Measurements from ENCODE around the gene HPSE2. TPM values are rescaled to one million over a fixed set of nuclear protein-coding genes. Genes with fewer than 3 reads are reported as not detected.

HPSE2 gene
- total and polyA plus RNA-seq, 2 of the 13 experiments (the other 11 are each of a cell fraction or from before 2014, with no cell fraction given), result 0.01 TPM; not detected in 1

DNA sequence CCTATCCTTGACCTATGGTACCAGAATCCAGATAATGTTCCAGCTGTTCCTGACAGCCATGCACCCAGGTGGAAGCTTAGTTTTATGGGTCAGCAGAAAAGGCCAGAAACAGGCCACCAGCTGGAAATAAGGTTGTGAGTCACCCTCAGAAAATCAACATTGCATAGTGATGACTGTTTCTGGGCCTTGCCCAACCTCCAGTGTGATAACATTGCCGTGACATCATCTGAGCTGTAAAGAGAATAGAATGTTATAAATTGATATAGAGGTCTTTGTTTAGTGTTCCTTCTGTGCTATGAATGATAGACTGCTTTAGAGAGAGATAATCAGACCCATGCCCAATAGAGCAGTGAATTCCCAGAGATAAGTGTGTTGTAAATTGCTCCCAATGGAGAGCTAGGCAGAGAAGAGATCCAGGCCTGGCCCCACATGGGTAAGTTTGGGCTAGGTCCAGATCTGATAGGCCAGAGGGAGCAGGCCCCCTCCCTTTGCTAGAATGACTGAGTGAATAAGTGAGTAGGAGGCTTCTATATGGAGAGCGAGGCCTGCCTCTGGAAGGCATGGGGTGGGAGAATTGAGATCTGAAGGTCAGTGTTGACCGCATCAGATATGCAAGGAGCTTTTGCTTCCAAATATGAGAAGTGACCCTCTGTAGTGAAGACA is 774.7 kb downstream of the HPSE2 start (continued):
- TF ChIP-seq, protein P1, sequence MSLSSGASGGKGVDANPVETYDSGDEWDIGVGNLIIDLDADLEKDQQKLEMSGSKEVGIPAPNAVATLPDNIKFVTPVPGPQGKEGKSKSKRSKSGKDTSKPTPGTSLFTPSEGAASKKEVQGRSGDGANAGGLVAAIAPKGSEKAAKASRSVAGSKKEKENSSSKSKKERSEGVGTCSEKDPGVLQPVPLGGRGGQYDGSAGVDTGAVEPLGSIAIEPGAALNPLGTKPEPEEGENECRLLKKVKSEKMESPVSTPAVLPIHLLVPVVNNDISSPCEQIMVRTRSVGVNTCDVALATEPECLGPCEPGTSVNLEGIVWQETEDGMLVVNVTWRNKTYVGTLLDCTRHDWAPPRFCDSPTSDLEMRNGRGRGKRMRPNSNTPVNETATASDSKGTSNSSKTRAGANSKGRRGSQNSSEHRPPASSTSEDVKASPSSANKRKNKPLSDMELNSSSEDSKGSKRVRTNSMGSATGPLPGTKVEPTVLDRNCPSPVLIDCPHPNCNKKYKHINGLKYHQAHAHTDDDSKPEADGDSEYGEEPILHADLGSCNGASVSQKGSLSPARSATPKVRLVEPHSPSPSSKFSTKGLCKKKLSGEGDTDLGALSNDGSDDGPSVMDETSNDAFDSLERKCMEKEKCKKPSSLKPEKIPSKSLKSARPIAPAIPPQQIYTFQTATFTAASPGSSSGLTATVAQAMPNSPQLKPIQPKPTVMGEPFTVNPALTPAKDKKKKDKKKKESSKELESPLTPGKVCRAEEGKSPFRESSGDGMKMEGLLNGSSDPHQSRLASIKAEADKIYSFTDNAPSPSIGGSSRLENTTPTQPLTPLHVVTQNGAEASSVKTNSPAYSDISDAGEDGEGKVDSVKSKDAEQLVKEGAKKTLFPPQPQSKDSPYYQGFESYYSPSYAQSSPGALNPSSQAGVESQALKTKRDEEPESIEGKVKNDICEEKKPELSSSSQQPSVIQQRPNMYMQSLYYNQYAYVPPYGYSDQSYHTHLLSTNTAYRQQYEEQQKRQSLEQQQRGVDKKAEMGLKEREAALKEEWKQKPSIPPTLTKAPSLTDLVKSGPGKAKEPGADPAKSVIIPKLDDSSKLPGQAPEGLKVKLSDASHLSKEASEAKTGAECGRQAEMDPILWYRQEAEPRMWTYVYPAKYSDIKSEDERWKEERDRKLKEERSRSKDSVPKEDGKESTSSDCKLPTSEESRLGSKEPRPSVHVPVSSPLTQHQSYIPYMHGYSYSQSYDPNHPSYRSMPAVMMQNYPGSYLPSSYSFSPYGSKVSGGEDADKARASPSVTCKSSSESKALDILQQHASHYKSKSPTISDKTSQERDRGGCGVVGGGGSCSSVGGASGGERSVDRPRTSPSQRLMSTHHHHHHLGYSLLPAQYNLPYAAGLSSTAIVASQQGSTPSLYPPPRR (CRISPR knock-in tag; IDR thresholded peaks at IDR 0.05; ENCODE audit: borderline replicate concordance), result 0 out of 2 replicates have a peak, but pooled peaks have one; percentile 12
- TF ChIP-seq GLI4 (CRISPR knock-in tag; IDR thresholded peaks at IDR 0.05; ENCODE audit: borderline replicate concordance) (no peak), IRF2 (CRISPR knock-in tag; IDR thresholded peaks at IDR 0.05) (peak; percentile 71; the same call in 1 of the 2 replicates), ZC3H13 (CRISPR knock-in tag; IDR thresholded peaks at IDR 0.05) (no peak), MXD3 (CRISPR knock-in tag; IDR thresholded peaks at IDR 0.05) (no peak), NR2F1 (CRISPR knock-in tag; IDR thresholded peaks at IDR 0.05) (peak; percentile 43 to 86; a peak in 3 of 4 replicates), MXI1 (IDR thresholded peaks at IDR 0.05; ENCODE audit: borderline replicate concordance, low read depth, low read length) (peak; percentile 84; the same call in 2 of the 3 replicates), ARNTL (CRISPR knock-in tag; IDR thresholded peaks at IDR 0.05) (no peak), FOXA3 (CRISPR knock-in tag; IDR thresholded peaks at IDR 0.05) (peak; percentile 88), ZNF766 (CRISPR knock-in tag; IDR thresholded peaks at IDR 0.05; ENCODE audit: borderline replicate concordance) (no peak), THAP11 (CRISPR knock-in tag; IDR thresholded peaks at IDR 0.05) (0 out of 2 replicates have a peak, but pooled peaks have one; percentile 27), AGO1 (IDR thresholded peaks at IDR 0.05; ENCODE audit: low read depth, low read length, poor library complexity, severe bottlenecking) (no peak), BORCS8-MEF2B (CRISPR knock-in tag; IDR thresholded peaks at IDR 0.05) (no peak), ZNF12 (CRISPR knock-in tag; IDR thresholded peaks at IDR 0.05) (0 out of 2 replicates have a peak, but pooled peaks have one; percentile 19)
- TF ChIP-seq, protein P2, sequence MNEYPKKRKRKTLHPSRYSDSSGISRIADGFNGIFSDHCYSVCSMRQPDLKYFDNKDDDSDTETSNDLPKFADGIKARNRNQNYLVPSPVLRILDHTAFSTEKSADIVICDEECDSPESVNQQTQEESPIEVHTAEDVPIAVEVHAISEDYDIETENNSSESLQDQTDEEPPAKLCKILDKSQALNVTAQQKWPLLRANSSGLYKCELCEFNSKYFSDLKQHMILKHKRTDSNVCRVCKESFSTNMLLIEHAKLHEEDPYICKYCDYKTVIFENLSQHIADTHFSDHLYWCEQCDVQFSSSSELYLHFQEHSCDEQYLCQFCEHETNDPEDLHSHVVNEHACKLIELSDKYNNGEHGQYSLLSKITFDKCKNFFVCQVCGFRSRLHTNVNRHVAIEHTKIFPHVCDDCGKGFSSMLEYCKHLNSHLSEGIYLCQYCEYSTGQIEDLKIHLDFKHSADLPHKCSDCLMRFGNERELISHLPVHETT (CRISPR knock-in tag; conservative IDR thresholded peaks at IDR 0.05), result no peak
- TF ChIP-seq, protein P3, sequence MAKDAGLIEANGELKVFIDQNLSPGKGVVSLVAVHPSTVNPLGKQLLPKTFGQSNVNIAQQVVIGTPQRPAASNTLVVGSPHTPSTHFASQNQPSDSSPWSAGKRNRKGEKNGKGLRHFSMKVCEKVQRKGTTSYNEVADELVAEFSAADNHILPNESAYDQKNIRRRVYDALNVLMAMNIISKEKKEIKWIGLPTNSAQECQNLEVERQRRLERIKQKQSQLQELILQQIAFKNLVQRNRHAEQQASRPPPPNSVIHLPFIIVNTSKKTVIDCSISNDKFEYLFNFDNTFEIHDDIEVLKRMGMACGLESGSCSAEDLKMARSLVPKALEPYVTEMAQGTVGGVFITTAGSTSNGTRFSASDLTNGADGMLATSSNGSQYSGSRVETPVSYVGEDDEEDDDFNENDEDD (CRISPR knock-in tag; IDR thresholded peaks at IDR 0.05; ENCODE audit: borderline replicate concordance), result no peak
- TF ChIP-seq, protein P4, sequence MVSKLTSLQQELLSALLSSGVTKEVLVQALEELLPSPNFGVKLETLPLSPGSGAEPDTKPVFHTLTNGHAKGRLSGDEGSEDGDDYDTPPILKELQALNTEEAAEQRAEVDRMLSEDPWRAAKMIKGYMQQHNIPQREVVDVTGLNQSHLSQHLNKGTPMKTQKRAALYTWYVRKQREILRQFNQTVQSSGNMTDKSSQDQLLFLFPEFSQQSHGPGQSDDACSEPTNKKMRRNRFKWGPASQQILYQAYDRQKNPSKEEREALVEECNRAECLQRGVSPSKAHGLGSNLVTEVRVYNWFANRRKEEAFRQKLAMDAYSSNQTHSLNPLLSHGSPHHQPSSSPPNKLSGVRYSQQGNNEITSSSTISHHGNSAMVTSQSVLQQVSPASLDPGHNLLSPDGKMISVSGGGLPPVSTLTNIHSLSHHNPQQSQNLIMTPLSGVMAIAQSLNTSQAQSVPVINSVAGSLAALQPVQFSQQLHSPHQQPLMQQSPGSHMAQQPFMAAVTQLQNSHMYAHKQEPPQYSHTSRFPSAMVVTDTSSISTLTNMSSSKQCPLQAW (CRISPR knock-in tag; IDR thresholded peaks at IDR 0.05), result peak; percentile 44; the same call in 1 of the 2 replicates
- TF ChIP-seq, protein P5, sequence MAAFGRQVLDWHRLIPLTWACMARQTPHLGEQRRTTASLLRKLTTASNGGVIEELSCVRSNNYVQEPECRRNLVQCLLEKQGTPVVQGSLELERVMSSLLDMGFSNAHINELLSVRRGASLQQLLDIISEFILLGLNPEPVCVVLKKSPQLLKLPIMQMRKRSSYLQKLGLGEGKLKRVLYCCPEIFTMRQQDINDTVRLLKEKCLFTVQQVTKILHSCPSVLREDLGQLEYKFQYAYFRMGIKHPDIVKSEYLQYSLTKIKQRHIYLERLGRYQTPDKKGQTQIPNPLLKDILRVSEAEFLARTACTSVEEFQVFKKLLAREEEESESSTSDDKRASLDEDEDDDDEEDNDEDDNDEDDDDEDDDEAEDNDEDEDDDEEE (CRISPR knock-in tag; IDR thresholded peaks at IDR 0.05), result no peak
